ENCODE measurements around the gene TSPAN32.

GRCh38 chr11:2314136-2314524, 12.3 kb downstream of the TSPAN32 start:
- TF ChIP-seq POLR2AphosphoS5 (IDR thresholded peaks at IDR 0.05; ENCODE audit: low read depth) (no peak), CTCF (IDR thresholded peaks at IDR 0.05; ENCODE audit: insufficient read depth, low read length) (no peak), REST (IDR thresholded peaks at IDR 0.05; ENCODE audit: insufficient replicate concordance, low read depth) (no peak), SPI1 (IDR thresholded peaks at IDR 0.05; ENCODE audit: borderline replicate concordance, low read depth) (no peak), GABPA (IDR thresholded peaks at IDR 0.05; ENCODE audit: low read depth) (no peak)
